Neural cell (in vitro differentiated cells): ENCODE measurements around the gene DEFB116. TPM values are rescaled to one million over a fixed set of nuclear protein-coding genes. Genes with fewer than 3 reads are reported as not detected.
"Not testable (repeated sequence)": the region's sequence is repeated elsewhere in the genome, so short reads cannot be mapped to it uniquely, and the experiment has no call there.

Experiments
- H2AFZ ChIP-seq: fragments of 200-600, 300-800 bp; sonication (generic), shearing (Covaris generic); 2 replicates; pipeline ENCODE4 v1.6.0; 2014; ENCODE audit warnings: low read depth, mild to moderate bottlenecking, antibody characterized with exemption, low read length, moderate library complexity
- H3F3A ChIP-seq: fragments of 200-600 bp; shearing (Covaris generic); 2 replicates; pipeline ENCODE4 v1.6.1; 2016; ENCODE audit warnings: mild to moderate bottlenecking, moderate library complexity, mixed read lengths, antibody characterized with exemption, low read length; ENCODE audit not compliant: insufficient read depth, poor library complexity, severe bottlenecking
- H3K27ac ChIP-seq: fragments of 200-600, 300-800 bp; sonication (generic), shearing (Covaris generic); 2 replicates; pipeline ENCODE4 v1.5.1; 2014; ENCODE audit warnings: mild to moderate bottlenecking, low read length, moderate library complexity
- H3K27me3 ChIP-seq: fragments of 300-800, 200-600 bp; sonication (generic), shearing (Covaris generic); 2 replicates; pipeline ENCODE4 v1.6.0; 2014; ENCODE audit warnings: mild to moderate bottlenecking, low read depth, low read length, moderate library complexity; ENCODE audit not compliant: insufficient read depth
- H3K36me3 ChIP-seq: fragments of 300-800, 200-600 bp; sonication (generic), shearing (Covaris generic); 2 replicates; pipeline ENCODE4 v1.5.1; 2014; ENCODE audit warnings: mild to moderate bottlenecking, antibody characterized with exemption, low read length, moderate library complexity; ENCODE audit not compliant: insufficient read depth
- H3K4me2 ChIP-seq: fragments of 300-800, 200-600 bp; sonication (generic), shearing (Covaris generic); 2 replicates; pipeline ENCODE4 v1.6.0; 2014; ENCODE audit warnings: mild to moderate bottlenecking, low read length
- H3K4me3 ChIP-seq: fragments of 300-800, 200-600 bp; sonication (generic), shearing (Covaris generic); 2 replicates; pipeline ENCODE4 v1.5.1; 2014; ENCODE audit warnings: mild to moderate bottlenecking, low read length, moderate library complexity
- H3K79me2 ChIP-seq: fragments of 200-600 bp; shearing (Covaris generic); replicated peaks from 2 replicates; pipeline ENCODE4 v1.6.0; 2014; ENCODE audit warnings: mild to moderate bottlenecking, low read length, moderate library complexity; ENCODE audit not compliant: insufficient read depth
- H3K9ac ChIP-seq: fragments of 300-800, 200-600 bp; sonication (generic), shearing (Covaris generic); 2 replicates; pipeline ENCODE4 v1.6.1; 2016; ENCODE audit warnings: mild to moderate bottlenecking, low read length, mixed read lengths
- H3K9me2 ChIP-seq: fragments of 200-600 bp; shearing (Covaris generic); 2 replicates; pipeline ENCODE4 v1.6.1; 2016; ENCODE audit warnings: mild to moderate bottlenecking, low read length, mixed read lengths; ENCODE audit not compliant: insufficient read depth
- H3K9me3 ChIP-seq: fragments of 200-600, 300-800 bp; sonication (generic), shearing (Covaris generic); 2 replicates; pipeline ENCODE4 v1.6.1; 2016; ENCODE audit warnings: mild to moderate bottlenecking, mixed run types, low read length, moderate library complexity, mixed read lengths
- H4K20me1 ChIP-seq: fragments of 200-600 bp; shearing (Covaris generic); 2 replicates; pipeline ENCODE4 v1.6.1; 2016; ENCODE audit warnings: mild to moderate bottlenecking, mixed run types; ENCODE audit not compliant: insufficient read depth
- EP300 ChIP-seq: fragments of 450-650 bp; conservative IDR thresholded peaks from 2 replicates; pipeline ENCODE4 v1.6.1; 2014; ENCODE audit warnings: antibody characterized with exemption, mild to moderate bottlenecking, moderate library complexity; ENCODE audit not compliant: poor library complexity, severe bottlenecking
- EZH2 ChIP-seq: fragments of 200-600, 300-800 bp; shearing (Covaris generic), sonication (generic); IDR thresholded peaks from 2 replicates; pipeline ENCODE4 v1.6.1; 2014; ENCODE audit warnings: antibody characterized with exemption, low read length, borderline replicate concordance, mild to moderate bottlenecking; ENCODE audit not compliant: insufficient read depth, poor library complexity, severe bottlenecking
- MXI1 ChIP-seq: fragments of 450-650 bp; conservative IDR thresholded peaks from 2 replicates; pipeline ENCODE4 v1.6.1; 2014; ENCODE audit warnings: antibody characterized with exemption, mild to moderate bottlenecking; ENCODE audit not compliant: poor library complexity, severe bottlenecking
- POLR2AphosphoS5 ChIP-seq: IDR thresholded peaks from 2 replicates; pipeline ENCODE4 v1.6.1; 2012
- RAD21 ChIP-seq: fragments of 450-650 bp; conservative IDR thresholded peaks from 2 replicates; pipeline ENCODE4 v1.6.1; 2014; ENCODE audit warnings: antibody characterized with exemption, mild to moderate bottlenecking, moderate library complexity
- SMC3 ChIP-seq: fragments of 450-650 bp; conservative IDR thresholded peaks from 2 replicates; pipeline ENCODE4 v1.6.1; 2014; ENCODE audit warnings: antibody characterized with exemption, mild to moderate bottlenecking, moderate library complexity; ENCODE audit not compliant: poor library complexity
- TAF1 ChIP-seq: IDR thresholded peaks from 2 replicates; pipeline ENCODE4 v1.6.1; 2012; ENCODE audit warnings: low read depth
- polyA plus RNA-seq: library from polyadenylated mRNA; depleted of rRNA; stranded (reverse); fragments of >200 nt; gene quantifications from 2 replicates; pipeline ENCODE4 v1.2.3, GENCODE V29; 2014
- TF ChIP-seq, protein P1 (sequence below): fragments of 450-650 bp; IDR thresholded peaks from 2 replicates; pipeline ENCODE4 v1.5.1; 2014; ENCODE audit warnings: antibody characterized with exemption, mild to moderate bottlenecking, moderate library complexity; ENCODE audit not compliant: poor library complexity, severe bottlenecking
- TF ChIP-seq, protein P2 (sequence below): IDR thresholded peaks from 2 replicates; pipeline ENCODE4 v1.6.1; 2012; ENCODE audit warnings: borderline replicate concordance

DEFB116 gene
- polyA plus RNA-seq, 1 donor from 2014 or later, result not detected

DNA sequence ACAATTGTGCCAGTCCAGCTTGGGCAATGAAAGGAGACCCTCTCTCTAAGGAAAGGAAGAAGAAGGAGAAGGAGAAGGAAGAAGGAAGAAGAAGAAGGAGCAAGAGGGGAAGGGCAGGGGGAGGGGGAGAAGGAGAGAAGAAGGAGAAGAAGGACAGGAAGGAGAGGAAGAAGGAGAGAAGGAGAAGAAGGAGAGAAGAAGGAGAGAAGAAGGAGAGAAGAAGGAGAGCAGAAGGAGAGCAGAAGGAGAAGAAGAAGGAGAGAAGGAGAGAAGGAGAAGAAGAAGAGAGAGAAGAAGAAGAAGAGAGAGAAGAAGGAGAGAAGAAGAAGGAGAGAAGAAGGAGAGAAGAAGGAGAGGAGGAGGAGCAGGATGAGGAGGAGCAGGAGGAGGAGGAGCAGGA is 22.5 kb upstream of the DEFB116 start:
- no peaks in the 10 kb centered on the region for H3K9me3 ChIP-seq
- no peak overlapping the region for H3K4me2 ChIP-seq
- H3K27ac ChIP-seq, result no peak overlapping the region
- no peaks in the 10 kb centered on the region for H3K9me2 ChIP-seq
- no peak overlapping the region for H3K4me3 ChIP-seq
- no peak overlapping the region for H3K9ac ChIP-seq
- H3K36me3 ChIP-seq, result no peaks in the 10 kb centered on the region
- no peaks in the 10 kb centered on the region for H4K20me1 ChIP-seq
- no peaks in the 10 kb centered on the region for H3K79me2 ChIP-seq
- H3K27me3 ChIP-seq, result no peaks in the 10 kb centered on the region
- H3F3A ChIP-seq, result no peaks in the 10 kb centered on the region
- H2AFZ ChIP-seq, result no peak overlapping the region
- TF ChIP-seq MXI1, result no peak
- TF ChIP-seq EP300, result no peak
- TF ChIP-seq SMC3, result no peak
- no peak for TF ChIP-seq POLR2AphosphoS5
- no peak for TF ChIP-seq RAD21
- TF ChIP-seq, protein P1, sequence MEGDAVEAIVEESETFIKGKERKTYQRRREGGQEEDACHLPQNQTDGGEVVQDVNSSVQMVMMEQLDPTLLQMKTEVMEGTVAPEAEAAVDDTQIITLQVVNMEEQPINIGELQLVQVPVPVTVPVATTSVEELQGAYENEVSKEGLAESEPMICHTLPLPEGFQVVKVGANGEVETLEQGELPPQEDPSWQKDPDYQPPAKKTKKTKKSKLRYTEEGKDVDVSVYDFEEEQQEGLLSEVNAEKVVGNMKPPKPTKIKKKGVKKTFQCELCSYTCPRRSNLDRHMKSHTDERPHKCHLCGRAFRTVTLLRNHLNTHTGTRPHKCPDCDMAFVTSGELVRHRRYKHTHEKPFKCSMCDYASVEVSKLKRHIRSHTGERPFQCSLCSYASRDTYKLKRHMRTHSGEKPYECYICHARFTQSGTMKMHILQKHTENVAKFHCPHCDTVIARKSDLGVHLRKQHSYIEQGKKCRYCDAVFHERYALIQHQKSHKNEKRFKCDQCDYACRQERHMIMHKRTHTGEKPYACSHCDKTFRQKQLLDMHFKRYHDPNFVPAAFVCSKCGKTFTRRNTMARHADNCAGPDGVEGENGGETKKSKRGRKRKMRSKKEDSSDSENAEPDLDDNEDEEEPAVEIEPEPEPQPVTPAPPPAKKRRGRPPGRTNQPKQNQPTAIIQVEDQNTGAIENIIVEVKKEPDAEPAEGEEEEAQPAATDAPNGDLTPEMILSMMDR, result no peak
- TF ChIP-seq TAF1, result no peak

DNA sequence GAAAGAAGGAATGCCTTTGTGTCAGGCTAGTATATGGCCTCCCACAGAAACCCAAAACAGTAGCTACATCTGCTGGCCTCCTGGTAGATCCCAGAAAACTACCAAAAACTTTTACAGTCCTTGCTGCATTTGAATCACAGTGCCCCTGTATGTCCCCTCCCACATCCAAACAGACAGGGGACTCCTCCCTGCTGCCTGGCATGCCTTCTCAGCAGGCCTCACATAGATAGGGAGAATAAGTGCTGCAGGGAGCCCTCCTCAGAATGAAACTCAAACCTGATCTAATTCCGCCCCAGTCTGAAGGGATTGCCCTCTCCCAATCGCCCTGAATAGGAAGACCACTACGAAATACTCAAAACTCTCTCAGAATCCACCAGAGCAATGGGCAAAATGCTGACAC is 14.1 kb upstream of the DEFB116 start:
- no peak overlapping the region for H3K4me2 ChIP-seq
- H3K4me3 ChIP-seq, result no peak overlapping the region
- H3K27me3 ChIP-seq, result no peaks in the 10 kb centered on the region
- no peak overlapping the region for H3K9ac ChIP-seq
- H3K27ac ChIP-seq, result no peak overlapping the region
- H4K20me1 ChIP-seq, result no peaks in the 10 kb centered on the region
- H3K9me3 ChIP-seq, result peaks cover 5% of the 10 kb centered on the region
- no peaks in the 10 kb centered on the region for H3F3A ChIP-seq
- no peak for TF ChIP-seq EZH2
- TF ChIP-seq EP300, result no peak
- TF ChIP-seq SMC3, result no peak
- TF ChIP-seq MXI1, result no peak
- TF ChIP-seq, protein P1, result no peak
- TF ChIP-seq, protein P2, sequence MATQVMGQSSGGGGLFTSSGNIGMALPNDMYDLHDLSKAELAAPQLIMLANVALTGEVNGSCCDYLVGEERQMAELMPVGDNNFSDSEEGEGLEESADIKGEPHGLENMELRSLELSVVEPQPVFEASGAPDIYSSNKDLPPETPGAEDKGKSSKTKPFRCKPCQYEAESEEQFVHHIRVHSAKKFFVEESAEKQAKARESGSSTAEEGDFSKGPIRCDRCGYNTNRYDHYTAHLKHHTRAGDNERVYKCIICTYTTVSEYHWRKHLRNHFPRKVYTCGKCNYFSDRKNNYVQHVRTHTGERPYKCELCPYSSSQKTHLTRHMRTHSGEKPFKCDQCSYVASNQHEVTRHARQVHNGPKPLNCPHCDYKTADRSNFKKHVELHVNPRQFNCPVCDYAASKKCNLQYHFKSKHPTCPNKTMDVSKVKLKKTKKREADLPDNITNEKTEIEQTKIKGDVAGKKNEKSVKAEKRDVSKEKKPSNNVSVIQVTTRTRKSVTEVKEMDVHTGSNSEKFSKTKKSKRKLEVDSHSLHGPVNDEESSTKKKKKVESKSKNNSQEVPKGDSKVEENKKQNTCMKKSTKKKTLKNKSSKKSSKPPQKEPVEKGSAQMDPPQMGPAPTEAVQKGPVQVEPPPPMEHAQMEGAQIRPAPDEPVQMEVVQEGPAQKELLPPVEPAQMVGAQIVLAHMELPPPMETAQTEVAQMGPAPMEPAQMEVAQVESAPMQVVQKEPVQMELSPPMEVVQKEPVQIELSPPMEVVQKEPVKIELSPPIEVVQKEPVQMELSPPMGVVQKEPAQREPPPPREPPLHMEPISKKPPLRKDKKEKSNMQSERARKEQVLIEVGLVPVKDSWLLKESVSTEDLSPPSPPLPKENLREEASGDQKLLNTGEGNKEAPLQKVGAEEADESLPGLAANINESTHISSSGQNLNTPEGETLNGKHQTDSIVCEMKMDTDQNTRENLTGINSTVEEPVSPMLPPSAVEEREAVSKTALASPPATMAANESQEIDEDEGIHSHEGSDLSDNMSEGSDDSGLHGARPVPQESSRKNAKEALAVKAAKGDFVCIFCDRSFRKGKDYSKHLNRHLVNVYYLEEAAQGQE, result no peak
- TF ChIP-seq RAD21, result no peak
- no peak for TF ChIP-seq TAF1
- TF ChIP-seq POLR2AphosphoS5, result no peak
- no peaks in the 10 kb centered on the region for H3K9me2 ChIP-seq
- H3K36me3 ChIP-seq, result no peaks in the 10 kb centered on the region
- no peak overlapping the region for H2AFZ ChIP-seq
- no peaks in the 10 kb centered on the region for H3K79me2 ChIP-seq

DNA sequence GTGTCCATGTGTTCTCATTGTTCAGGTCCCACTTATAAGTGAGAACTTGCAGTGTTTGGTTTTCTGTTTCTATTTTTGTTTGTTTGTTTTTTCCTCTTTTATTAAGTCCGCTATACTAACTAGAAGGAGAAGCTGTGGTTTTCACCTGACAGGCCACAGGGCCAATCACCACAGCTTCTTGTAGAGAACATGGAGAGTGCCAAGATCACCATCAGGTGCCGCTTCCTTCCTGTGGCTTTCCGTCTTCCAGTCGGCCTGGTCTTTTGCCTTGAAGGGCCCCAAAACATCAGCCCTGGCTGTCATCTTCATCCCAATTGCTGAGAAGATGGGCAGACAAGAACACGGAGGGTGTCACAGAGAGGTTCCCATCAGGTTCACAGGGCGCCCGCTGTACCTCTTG is 23.4 kb downstream of the DEFB116 start:
- not testable (repeated sequence) for H3K9me2 ChIP-seq, H3K27me3 ChIP-seq, H3K4me3 ChIP-seq, H3K27ac ChIP-seq, H3K79me2 ChIP-seq, H3K9me3 ChIP-seq, H3K4me2 ChIP-seq, H2AFZ ChIP-seq, H3K36me3 ChIP-seq, H3F3A ChIP-seq, H4K20me1 ChIP-seq, H3K9ac ChIP-seq
